ENCODE results near the gene ZNF532.

Gene ZNF532

GRCh38 chr18:58947136-58947732 is 82.6 kb downstream of the ZNF532 start:
- DNase-seq (ENCODE audit: low spot score) = no peak

GRCh38 chr18:58949031-58949430 is 84.4 kb downstream of the ZNF532 start:
- DNase-seq (ENCODE audit: low spot score) = no peak

GRCh38 chr18:58951986-58952702 is 87.5 kb downstream of the ZNF532 start:
- DNase-seq (ENCODE audit: low spot score) = no peak

DNA sequence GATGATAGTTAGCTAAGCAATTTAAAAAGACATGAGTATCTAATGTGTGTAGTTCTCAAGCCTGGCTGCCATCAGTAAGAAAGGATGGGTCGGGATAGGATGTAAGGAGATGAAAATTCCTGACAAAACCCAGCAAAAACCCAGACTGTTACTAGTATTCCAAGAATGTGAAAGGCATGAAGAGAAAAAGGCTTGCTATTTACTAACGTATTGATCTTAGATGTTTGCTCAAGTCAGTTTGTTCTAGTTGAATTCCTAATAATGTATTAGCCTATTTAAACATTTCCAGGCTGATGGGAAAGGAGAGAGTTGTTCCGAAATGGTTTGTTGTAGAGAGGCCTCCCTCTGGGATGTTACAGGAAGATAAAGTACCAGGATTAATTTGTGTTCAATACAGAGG is 88.2 kb downstream of the ZNF532 start:
- DNase-seq (ENCODE audit: low spot score) = no peak

DNA sequence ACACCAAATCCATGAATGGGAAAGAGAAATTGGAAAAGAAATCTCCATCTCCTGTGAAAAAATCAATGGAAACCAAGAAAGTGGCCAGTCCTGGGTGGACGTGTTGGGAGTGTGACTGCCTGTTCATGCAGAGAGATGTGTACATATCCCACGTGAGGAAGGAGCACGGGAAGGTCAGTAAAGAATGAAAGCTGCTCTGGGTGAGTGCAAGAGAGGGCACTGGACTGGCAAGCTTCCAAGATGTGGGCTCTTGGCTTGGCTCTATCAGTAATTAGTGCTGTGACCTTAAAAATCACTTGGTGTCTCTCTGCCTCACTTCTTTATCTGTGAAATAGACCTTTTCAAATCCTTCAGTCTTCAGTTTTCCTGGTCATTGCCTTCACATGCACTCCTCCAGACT is 89.0 kb downstream of the ZNF532 start:
- DNase-seq (ENCODE audit: low spot score) = no peak

GRCh38 chr18:58955001-58955400 is 90.3 kb downstream of the ZNF532 start:
- no peak for DNase-seq (ENCODE audit: low spot score)

DNA sequence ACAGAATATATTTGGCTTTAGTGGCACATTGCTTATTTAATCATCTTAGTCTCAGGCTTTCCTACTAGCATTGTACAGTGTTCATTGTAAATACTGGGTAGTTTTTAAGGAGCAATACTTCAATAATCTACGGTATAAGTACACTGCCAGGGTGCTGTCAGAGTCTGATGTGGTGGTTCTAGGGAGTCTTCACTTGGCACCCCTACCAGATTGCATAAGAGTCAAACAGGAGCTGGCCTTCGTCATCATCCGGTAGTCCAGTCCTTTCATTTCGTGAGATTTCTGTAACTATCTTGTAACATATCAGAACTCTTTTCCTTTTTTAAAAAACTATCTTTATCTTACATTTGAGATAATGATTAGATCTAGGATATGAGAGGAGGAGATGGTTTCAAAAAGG is 91.1 kb downstream of the ZNF532 start:
- no peak for DNase-seq (ENCODE audit: low spot score)

GRCh38 chr18:58958628-58959027 is 94.0 kb downstream of the ZNF532 start:
- no peak for DNase-seq (ENCODE audit: low spot score)

DNA sequence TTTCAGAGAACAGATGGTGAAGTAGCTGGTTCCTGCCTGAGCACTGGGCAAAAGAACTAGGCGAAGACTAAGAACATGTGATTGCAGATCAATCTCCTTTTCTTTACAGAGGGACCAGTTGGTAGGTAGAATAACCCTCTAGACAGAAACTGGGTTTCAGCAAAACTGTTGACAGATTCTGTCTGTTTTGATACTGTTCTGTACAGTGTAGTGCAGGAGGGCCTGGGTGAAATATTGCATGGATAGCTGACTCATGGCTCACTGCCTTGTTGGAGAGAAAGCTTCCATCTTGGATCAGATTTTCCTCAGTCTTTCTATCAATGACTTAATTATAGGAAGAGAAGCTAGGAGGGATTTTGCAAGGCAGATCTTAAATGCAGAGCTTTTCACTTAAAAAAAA is 95.8 kb downstream of the ZNF532 start:
- no peak for DNase-seq (ENCODE audit: low spot score)

DNA sequence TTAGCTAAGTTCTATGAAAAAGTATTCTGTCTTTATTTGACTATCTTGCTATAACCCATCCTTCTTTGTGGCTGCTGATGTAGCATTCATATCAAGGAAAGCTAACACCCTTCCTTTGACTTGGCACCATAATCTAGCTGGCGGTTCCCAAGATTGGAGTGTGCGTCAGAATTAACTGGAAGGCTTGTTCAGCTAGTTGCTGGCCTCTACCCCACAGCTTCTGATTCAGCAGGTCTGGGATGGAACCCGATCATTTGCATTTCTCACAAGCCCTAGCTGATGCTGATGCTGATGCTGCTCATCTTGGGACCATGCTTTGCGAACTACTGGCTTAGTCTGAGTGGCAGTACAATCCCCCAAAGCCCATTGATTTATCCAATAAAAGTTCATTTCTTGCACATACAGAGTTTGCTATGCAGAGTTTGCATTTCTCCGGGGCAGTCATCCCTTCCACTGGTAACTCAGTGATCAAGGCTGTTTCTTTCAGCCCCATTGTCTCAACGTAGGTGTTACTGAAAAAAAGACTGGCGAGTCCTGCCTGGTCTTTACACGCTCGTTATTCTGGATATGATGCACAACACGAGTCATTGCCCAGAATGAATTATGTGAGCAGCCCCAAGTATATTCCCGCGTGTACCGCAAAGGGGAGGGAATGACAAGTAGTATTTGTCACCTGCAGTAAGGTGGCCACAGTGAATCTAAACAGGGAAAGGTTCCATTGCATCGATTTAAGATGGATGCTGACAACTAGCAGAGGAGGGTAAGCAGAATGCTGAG is 96.5 kb downstream of the ZNF532 start:
- no peak for DNase-seq (ENCODE audit: low spot score)

DNA sequence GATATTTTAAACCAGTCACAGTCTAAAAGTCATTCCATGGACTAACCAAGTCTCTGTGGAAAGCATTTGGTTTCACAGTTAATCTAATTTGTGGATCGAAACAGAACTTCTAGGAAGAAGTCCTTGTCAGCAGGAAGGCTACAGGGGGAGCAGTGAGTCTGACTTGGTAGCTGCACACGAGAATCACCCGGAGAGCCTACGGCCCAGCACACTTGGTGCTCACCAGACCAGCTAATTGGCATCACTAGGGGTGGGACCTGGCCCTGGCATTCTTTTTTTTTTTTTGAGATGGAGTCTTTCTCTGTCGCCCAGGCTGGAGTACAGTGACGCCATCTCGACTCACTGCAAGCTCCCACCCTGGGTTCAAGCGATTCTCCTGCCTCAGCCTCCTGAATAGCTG is 97.7 kb downstream of the ZNF532 start:
- DNase-seq (ENCODE audit: low spot score) = no peak

DNA sequence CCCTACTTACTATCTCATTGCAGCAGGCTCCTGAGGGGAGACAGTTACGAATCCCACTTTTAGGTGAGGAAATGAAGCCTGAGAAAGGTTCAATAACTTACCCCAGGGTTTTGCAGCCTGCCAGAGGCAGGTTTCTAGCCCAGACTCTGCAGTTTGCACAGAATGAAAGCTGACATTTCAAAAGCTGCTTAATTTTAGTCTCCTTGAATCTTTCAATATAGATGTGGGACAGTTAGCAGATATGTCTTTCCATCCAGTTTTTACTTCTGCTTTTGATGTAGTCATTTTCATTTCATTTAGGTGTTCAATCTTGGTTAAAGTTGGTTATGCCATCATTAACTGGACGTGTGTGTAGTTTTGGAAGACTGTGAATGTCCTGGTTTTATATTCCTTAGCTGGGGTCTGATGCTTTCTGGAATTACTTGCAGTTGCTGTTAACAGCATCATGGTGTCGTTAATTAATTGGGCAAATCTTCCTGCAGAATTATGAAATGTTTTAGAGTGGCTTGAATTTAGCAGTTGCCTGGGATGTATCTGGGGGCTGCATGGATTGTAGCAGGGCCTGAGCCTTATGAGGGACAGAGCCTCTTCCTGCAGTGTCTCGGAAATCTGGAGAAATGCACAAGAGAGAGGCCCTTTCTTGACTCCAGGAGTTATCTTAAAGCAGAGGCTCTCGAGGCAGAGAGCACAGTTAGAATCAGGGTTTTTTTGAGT is 100.8 kb downstream of the ZNF532 start:
- DNase-seq (ENCODE audit: low spot score) = no peak

GRCh38 chr18:58966005-58966677 is 101.5 kb downstream of the ZNF532 start:
- no peak for DNase-seq (ENCODE audit: low spot score)

GRCh38 chr18:58966704-58967103 is 102.0 kb downstream of the ZNF532 start:
- no peak for DNase-seq (ENCODE audit: low spot score)

DNA sequence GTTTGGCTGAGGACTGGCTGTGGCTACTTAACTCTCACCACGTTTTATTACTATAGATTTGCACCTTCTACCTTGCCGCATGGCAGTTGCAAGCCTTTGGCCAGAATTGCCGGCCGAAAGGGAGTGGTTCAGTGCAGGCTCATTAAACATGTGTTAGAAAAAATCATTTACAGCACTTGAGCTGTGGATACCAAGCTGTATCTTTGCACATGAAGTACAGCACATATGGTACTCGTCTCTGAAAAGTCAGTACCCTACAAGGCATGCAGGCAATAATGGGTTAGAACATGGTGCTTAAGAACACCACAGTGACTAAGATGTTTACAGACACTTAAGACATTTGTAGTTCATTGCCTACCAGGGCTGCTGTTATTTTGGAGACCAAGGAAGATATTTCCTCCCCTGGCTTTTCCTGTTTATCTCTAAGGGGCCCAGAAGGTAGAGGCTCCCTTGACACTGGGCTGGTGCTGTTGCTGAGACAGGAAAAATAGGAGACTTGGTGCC is 103.1 kb downstream of the ZNF532 start:
- DNase-seq (ENCODE audit: low spot score) = no peak

GRCh38 chr18:58970943-58971790 is 106.5 kb downstream of the ZNF532 start:
- DNase-seq (ENCODE audit: low spot score) = no peak

DNA sequence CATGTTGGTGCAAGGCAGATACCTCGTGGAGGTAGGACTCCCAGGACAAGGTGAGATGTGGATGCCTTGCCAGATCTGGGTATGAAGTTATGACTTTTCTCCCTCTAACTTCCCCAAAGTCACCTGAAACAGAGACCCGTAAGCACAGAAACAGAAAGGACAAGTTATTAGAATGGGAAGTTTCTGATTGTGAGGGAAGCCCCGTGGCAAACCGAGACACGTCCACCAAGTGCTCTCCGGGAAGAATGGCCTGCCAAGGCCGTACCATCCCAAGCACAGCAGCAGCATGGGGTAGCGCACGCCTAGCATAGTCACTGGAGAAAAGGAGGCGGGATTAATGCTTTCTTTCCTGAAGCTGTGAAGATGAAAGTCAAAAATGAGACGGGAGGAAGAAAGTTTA is 110.6 kb downstream of the ZNF532 start:
- no peak for DNase-seq (ENCODE audit: low spot score)

DNA sequence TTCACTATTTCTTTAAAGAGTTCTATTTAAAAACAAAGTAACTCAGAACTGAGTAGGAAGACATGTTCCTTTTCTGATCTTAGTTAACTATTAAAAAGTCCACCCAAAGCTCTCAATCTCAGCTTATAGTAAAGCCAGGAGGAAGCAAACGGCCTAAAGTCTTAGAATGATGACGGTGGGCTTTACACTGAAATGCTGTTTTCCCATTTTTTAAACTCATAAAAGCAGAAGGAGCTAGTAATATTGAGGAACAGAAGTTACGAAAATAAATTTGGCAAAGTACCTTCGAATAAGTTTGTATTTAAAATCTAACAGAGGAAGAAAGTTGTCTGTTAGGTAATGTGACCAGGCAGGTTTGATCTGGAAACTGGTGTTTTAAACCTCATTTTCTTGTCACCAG is 111.1 kb downstream of the ZNF532 start:
- no peak for DNase-seq (ENCODE audit: low spot score)

GRCh38 chr18:58977223-58977622 is 112.5 kb downstream of the ZNF532 start:
- DNase-seq (ENCODE audit: low spot score) = no peak

GRCh38 chr18:58977801-58978200 is 113.1 kb downstream of the ZNF532 start:
- no peak for DNase-seq (ENCODE audit: low spot score)

DNA sequence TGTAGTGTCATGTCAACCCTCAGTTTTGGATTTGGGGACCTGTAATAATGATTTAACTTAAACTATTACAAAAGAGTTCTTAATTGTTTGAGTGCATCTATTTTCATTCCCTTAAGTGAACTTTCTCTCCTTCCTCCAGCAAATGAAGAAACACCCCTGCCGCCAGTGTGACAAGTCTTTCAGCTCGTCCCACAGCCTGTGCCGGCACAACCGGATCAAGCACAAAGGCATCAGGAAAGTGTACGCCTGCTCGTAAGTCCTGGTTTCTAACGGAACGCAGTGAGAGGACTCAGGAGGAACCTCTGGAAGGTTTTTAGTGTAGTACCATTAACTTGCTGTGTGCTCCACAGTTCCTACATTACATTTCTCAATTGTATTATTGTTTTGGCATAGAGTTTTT is 114.2 kb downstream of the ZNF532 start:
- no peak for DNase-seq (ENCODE audit: low spot score)

Data from pons (tissue), 1 donor.